CD14-positive monocyte (primary cell): ENCODE measurements around the gene DDX52. TPM values are rescaled to one million over a fixed set of nuclear protein-coding genes. Genes with fewer than 3 reads are reported as not detected.

Source experiments
- DNase-seq, 3 donors: peaks; one replicate each; pipeline ENCODE4 v3.0.0-alpha.2; 2011 to 2022
- H2AFZ ChIP-seq: 2 replicates; pipeline ENCODE4 v1.6.0; 2012; ENCODE audit warnings: mild to moderate bottlenecking, low read depth, low read length, inconsistent platforms; ENCODE audit not compliant: insufficient read depth, poor library complexity, severe bottlenecking
- H3K27ac ChIP-seq, 2 donors: 1 replicate in 1 of 2; 2 replicates in 1 of 2; pipeline ENCODE4 v1.5.1; 2012 to 2013; ENCODE audit warnings: low read length in 2 of 2, control low read depth in 1 of 2, inconsistent platforms in 1 of 2, low read depth in 1 of 2, mild to moderate bottlenecking in 1 of 2
- H3K27me3 ChIP-seq, 2 donors: one replicate each; pipeline versions ENCODE4 v1.6.0 to v1.6.1; 2011 to 2013; ENCODE audit warnings: low read length in 2 of 2; ENCODE audit not compliant: control insufficient read depth in 2 of 2, insufficient read depth in 2 of 2
- H3K36me3 ChIP-seq, 2 donors: replicated peaks in 1 of 2; 1 replicate in 1 of 2; 2 replicates in 1 of 2; pipeline versions ENCODE4 v1.5.1 to v1.6.1; 2012 to 2013; ENCODE audit warnings: low read length in 2 of 2, control low read depth in 1 of 2, inconsistent platforms in 1 of 2, mild to moderate bottlenecking in 1 of 2; ENCODE audit not compliant: insufficient read depth in 2 of 2, control insufficient read depth in 1 of 2
- H3K4me1 ChIP-seq, 2 donors: 1 replicate in 1 of 2; 2 replicates in 1 of 2; pipeline versions ENCODE4 v1.5.1 to v1.6.1; 2012 to 2013; ENCODE audit warnings: low read length in 2 of 2, control low read depth in 1 of 2, inconsistent platforms in 1 of 2, mild to moderate bottlenecking in 1 of 2, moderate library complexity in 1 of 2; ENCODE audit not compliant: insufficient read depth in 2 of 2, control insufficient read depth in 1 of 2
- H3K4me2 ChIP-seq: replicated peaks from 2 replicates; pipeline ENCODE3; 2012; ENCODE audit warnings: low read length, moderate library complexity, mild to moderate bottlenecking; ENCODE audit not compliant: poor library complexity, severe bottlenecking; ENCODE audit errors: extremely low read depth
- H3K4me3 ChIP-seq, 3 experiments: fragments of 200-600 bp in 1 of 3; sonication (generic) in 1 of 3; replicated peaks in 1 of 3; 1 replicate in 2 of 3; 2 replicates in 1 of 3; pipeline ENCODE4 v1.5.1; 2011 to 2013; ENCODE audit warnings: low read length in 3 of 3, mild to moderate bottlenecking in 3 of 3, control low read depth in 2 of 3, low read depth in 2 of 3, inconsistent platforms in 1 of 3, moderate library complexity in 1 of 3
- H3K79me2 ChIP-seq: 2 replicates; pipeline ENCODE4 v1.6.0; 2012; ENCODE audit warnings: mild to moderate bottlenecking, control low read depth, inconsistent platforms, low read length, moderate library complexity; ENCODE audit not compliant: insufficient read depth
- H3K9ac ChIP-seq: 2 replicates; pipeline ENCODE4 v1.6.0; 2017; ENCODE audit warnings: low read length, mild to moderate bottlenecking; ENCODE audit not compliant: insufficient read depth, poor library complexity, severe bottlenecking
- H3K9me3 ChIP-seq, 2 donors: replicated peaks in 1 of 2; 1 replicate in 1 of 2; 2 replicates in 1 of 2; pipeline versions ENCODE4 v1.5.1 to v1.6.1; 2012 to 2013; ENCODE audit warnings: low read length in 2 of 2, control low read depth in 1 of 2; ENCODE audit not compliant: control insufficient read depth in 1 of 2, insufficient read depth in 1 of 2
- H4K20me1 ChIP-seq: 2 replicates; pipeline ENCODE4 v1.6.0; 2012; ENCODE audit warnings: mild to moderate bottlenecking, low read length, control low read depth, moderate library complexity; ENCODE audit not compliant: insufficient read depth
- H3K27ac Mint-ChIP-seq, 7 donors: one replicate each; pipeline ENCODE4 v1.8.0; 2020; ENCODE audit warnings: mild to moderate bottlenecking in 7 of 7, mixed read lengths in 7 of 7, moderate library complexity in 6 of 7, inconsistent platforms in 2 of 7
- H3K27me3 Mint-ChIP-seq, 3 donors: one replicate each; pipeline ENCODE4 v1.8.0; 2021 to 2022; ENCODE audit warnings: low read depth in 3 of 3, mild to moderate bottlenecking in 3 of 3, mixed read lengths in 3 of 3, moderate library complexity in 3 of 3, inconsistent platforms in 1 of 3
- H3K36me3 Mint-ChIP-seq, 2 donors: one replicate each; pipeline ENCODE4 v1.8.0; 2020; ENCODE audit warnings: mixed read lengths in 2 of 2, inconsistent platforms in 1 of 2, mild to moderate bottlenecking in 1 of 2
- H3K4me1 Mint-ChIP-seq: one replicate; pipeline ENCODE4 v1.8.0; 2020; ENCODE audit warnings: mild to moderate bottlenecking, mixed read lengths
- H3K4me3 Mint-ChIP-seq, 2 donors: one replicate each; pipeline ENCODE4 v1.8.0; 2020; ENCODE audit warnings: mild to moderate bottlenecking in 2 of 2, mixed read lengths in 2 of 2, moderate library complexity in 1 of 2
- H3K9me3 Mint-ChIP-seq, 7 donors: one replicate each; pipeline ENCODE4 v1.8.0; 2020 to 2022; ENCODE audit warnings: mixed read lengths in 7 of 7, mild to moderate bottlenecking in 6 of 7, moderate library complexity in 6 of 7, inconsistent platforms in 2 of 7
- whole genome bisulfite sequencing: methylation state at CpG from one replicate; pipeline ENCODE4 v1.1.5; 2013; ENCODE audit warnings: missing lambda C conversion rate; ENCODE audit not compliant: insufficient coverage; 5-methylcytosine and 5-hydroxymethylcytosine counted together
- intact Hi-C, 2 donors: fragments of 100-400 bp; cut with micrococcal nuclease; formaldehyde crosslinking; loops; one replicate each; pipeline versions ENCODE4 v1.15.0 to v1.15.1; 2023
- polyA plus RNA-seq, 3 donors: library from polyadenylated mRNA; depleted of rRNA in 1 of 3; unstranded in 2 of 3; stranded (reverse) in 1 of 3; fragments of 300-500 nt in 2 of 3; fragments of >200 nt in 1 of 3; fragmentation: Illumina TruSeq in 2 of 3; gene quantifications; 1 replicate in 2 of 3; 2 replicates in 1 of 3; pipeline ENCODE4 v1.2.3, GENCODE V29; 2012 to 2021
- TF ChIP-seq, protein P1 (sequence below): fragments of 200-600 bp; IDR thresholded peaks from one replicate; pipeline ENCODE4 v1.8.0; 2022; ENCODE audit warnings: antibody characterized with exemption, mild to moderate bottlenecking

Gene DDX52
- polyA plus RNA-seq, 3 donors: 6.4 to 11.3 (median 8.8) TPM

DNA sequence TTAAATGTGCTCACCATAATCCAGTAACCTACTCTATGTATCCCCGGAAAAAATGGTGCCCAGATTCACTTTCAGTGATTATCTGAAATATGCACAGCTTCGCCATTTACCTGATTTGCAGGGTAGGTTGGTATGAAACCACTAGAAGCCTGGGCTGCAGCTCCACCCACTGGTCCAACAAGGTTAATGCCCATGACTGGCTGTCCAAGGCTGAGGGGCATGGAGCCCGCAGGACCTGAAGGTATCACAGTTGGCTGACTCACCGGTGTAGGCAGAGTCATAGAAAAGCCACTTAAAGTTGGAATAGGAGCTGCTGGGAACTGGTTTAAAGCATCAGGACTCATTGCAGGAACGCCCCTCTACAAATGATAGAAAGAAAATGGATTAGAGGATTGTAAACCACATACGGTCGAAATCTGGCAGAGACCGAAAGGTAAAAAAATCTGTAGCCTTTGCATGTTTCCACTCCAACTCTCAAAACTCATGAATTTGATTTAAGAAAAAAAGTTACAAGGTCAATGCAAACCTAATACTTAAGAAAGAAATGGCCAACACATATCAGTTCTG lies 72.6 kb downstream of the DDX52 start:
- no peaks in the 10 kb centered on the region for H3K9me3 ChIP-seq
- TF ChIP-seq, protein P1, sequence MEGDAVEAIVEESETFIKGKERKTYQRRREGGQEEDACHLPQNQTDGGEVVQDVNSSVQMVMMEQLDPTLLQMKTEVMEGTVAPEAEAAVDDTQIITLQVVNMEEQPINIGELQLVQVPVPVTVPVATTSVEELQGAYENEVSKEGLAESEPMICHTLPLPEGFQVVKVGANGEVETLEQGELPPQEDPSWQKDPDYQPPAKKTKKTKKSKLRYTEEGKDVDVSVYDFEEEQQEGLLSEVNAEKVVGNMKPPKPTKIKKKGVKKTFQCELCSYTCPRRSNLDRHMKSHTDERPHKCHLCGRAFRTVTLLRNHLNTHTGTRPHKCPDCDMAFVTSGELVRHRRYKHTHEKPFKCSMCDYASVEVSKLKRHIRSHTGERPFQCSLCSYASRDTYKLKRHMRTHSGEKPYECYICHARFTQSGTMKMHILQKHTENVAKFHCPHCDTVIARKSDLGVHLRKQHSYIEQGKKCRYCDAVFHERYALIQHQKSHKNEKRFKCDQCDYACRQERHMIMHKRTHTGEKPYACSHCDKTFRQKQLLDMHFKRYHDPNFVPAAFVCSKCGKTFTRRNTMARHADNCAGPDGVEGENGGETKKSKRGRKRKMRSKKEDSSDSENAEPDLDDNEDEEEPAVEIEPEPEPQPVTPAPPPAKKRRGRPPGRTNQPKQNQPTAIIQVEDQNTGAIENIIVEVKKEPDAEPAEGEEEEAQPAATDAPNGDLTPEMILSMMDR: peak; percentile 28
- peaks cover 12% of the 10 kb centered on the region for H4K20me1 ChIP-seq
- no peaks in the 10 kb centered on the region for H3K4me1 ChIP-seq
- Mint-ChIP-seq H3K4me1 (no peaks in the 10 kb centered on the region), H3K27ac (peak overlapping the region in 1 of 7 donors; percentile 62), H3K36me3 (peaks cover 80 to 89% of the 10 kb centered on the region in 2 donors), H3K9me3 (peaks cover 0 to 5% (median 0%) of the 10 kb centered on the region in 7 donors), H3K4me3 (no peak overlapping the region), H3K27me3 (no peaks in the 10 kb centered on the region)
- peak in 1 of 3 donors; percentile 3 for DNase-seq
- H3K27ac ChIP-seq: no peak overlapping the region
- intact Hi-C loops: no loop called here
- H3K4me3 ChIP-seq: no peak overlapping the region
- no peaks in the 10 kb centered on the region for H3K27me3 ChIP-seq
- no peaks in the 10 kb centered on the region for H3K79me2 ChIP-seq
- peaks cover 71 to 92% of the 10 kb centered on the region in 2 donors for H3K36me3 ChIP-seq
- 85% methylated on average over 2 of the region's 8 CpGs for WGBS
- H2AFZ ChIP-seq: no peak overlapping the region
- no peak overlapping the region for H3K4me2 ChIP-seq
- H3K9ac ChIP-seq: no peak overlapping the region

DNA sequence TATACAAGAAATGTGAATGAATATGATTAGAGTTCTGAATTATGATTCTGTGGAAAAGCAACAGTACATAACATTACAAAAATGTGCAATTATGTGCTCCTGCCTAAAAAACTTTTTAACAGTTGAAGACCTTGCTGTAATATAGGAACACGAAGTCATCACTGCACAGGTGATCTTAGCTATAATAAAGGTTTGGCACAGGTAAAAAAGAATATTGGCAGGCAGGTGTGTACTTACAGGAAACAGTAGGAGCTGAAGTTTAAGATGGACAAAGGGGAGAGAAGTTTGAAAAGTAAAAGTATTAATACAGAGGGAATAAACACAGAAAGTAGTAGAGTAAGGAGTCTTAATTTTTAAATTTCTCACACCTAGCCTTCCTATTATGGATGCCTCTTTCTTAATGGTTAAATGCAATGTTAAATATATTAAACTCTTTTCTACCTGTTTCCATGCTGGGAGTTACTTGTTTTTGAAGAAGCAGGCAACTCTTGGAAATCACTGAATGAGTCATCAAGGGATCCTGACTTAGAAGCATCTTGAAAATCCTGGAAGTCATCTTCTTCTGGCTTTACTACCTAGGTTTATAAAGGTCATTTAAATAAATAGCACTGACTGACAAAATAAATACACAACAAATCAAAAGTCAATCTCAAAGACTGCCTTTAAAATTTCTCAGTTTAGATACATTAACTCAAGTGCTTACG lies 74.7 kb downstream of the DDX52 start:
- H3K4me1 ChIP-seq: no peaks in the 10 kb centered on the region
- WGBS: no CpG with 5 or more reads among the region's 2 CpGs
- H2AFZ ChIP-seq: no peak overlapping the region
- H3K9me3 ChIP-seq: no peaks in the 10 kb centered on the region
- H3K4me2 ChIP-seq: no peak overlapping the region
- Mint-ChIP-seq H3K4me3 (no peak overlapping the region), H3K4me1 (no peaks in the 10 kb centered on the region), H3K36me3 (peaks cover 75 to 88% of the 10 kb centered on the region in 2 donors), H3K27ac (no peak overlapping the region), H3K27me3 (no peaks in the 10 kb centered on the region), H3K9me3 (peaks cover 0 to 1% (median 0%) of the 10 kb centered on the region in 7 donors)
- no peak overlapping the region for H3K27ac ChIP-seq
- TF ChIP-seq, protein P1: no peak
- peaks cover 8% of the 10 kb centered on the region for H4K20me1 ChIP-seq
- H3K9ac ChIP-seq: no peak overlapping the region
- no peaks in the 10 kb centered on the region for H3K79me2 ChIP-seq
- DNase-seq: no peak
- H3K27me3 ChIP-seq: no peaks in the 10 kb centered on the region
- H3K36me3 ChIP-seq: peaks cover 65 to 89% of the 10 kb centered on the region in 2 donors
- H3K4me3 ChIP-seq: no peak overlapping the region
- intact Hi-C loops: no loop called here
